Measurements from ENCODE around the gene FOXP2. TPM values are rescaled to one million over a fixed set of nuclear protein-coding genes. Genes with fewer than 3 reads are reported as not detected.

The FOXP2 gene
- total and polyA plus RNA-seq, 2 of the 4 experiments (the other 2 are of a cell fraction) = 0.89 to 1.1 TPM

DNA sequence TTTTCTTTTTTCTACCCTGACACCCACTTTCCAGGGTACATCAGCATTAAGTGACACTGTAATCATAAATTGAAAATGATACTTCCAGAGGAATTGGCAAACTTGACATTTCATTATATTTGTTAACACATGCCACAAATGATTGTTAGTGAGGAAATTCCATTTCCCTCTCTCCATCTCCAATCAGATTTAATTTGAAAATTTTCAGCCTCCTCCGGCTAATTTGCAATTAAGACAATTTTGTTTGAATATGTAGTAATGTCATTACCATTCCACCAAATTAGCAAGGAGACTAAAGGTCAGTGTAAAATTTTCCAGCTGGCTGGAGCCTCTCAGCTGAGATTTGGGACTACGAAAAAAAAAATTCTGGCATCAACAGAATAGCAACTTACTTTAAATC is 242.7 kb downstream of the FOXP2 start:
- Histone ChIP-seq H4K5ac (ENCODE audit: low read depth, low read length) (no peak overlapping the region), H3K4ac (ENCODE audit: low read depth, low read length) (no peak overlapping the region), H3K4me2 (ENCODE audit: low read depth, low read length) (no peak overlapping the region), H2AK5ac (ENCODE audit: low read depth, low read length) (no peak overlapping the region), H2BK120ac (ENCODE audit: low read depth, low read length) (no peak overlapping the region), H2AK9ac (replicated peaks; ENCODE audit: low read depth, low read length, poor library complexity) (no peak overlapping the region), H3K23ac (ENCODE audit: low read depth, low read length) (no peak overlapping the region), H3K9me3 (ENCODE audit: control insufficient read depth, insufficient read depth, low read length) (no peaks in the 10 kb centered on the region), H3K4me3 (ENCODE audit: insufficient read depth, low read depth, low read length) (no peak overlapping the region), H2BK20ac (ENCODE audit: low read depth, low read length) (no peak overlapping the region), H4K20me1 (ENCODE audit: insufficient read depth, low read length) (no peaks in the 10 kb centered on the region), H3K14ac (replicated peaks; ENCODE audit: low read depth, low read length) (no peak overlapping the region), H4K8ac (ENCODE audit: low read depth in 2 of 2, low read length in 2 of 2) (no peak overlapping the region), H3K79me1 (ENCODE audit: low read depth in 1 of 2, low read length in 2 of 2) (no peaks in the 10 kb centered on the region), H3K36me3 (ENCODE audit: control insufficient read depth, insufficient read depth, low read length) (no peaks in the 10 kb centered on the region), H3K27me3 (ENCODE audit: control insufficient read depth, insufficient read depth, low read length) (no peaks in the 10 kb centered on the region), H3K27ac (ENCODE audit: insufficient read depth, low read length) (no peak overlapping the region), H3K9me1 (ENCODE audit: insufficient read depth, low read length) (no peaks in the 10 kb centered on the region), H2AFZ (replicated peaks; ENCODE audit: low read length, poor library complexity) (no peak overlapping the region), H3K9ac (ENCODE audit: low read depth, low read length) (no peak overlapping the region), H4K91ac (ENCODE audit: insufficient read depth, low read depth, low read length) (no peak overlapping the region), H2BK5ac (ENCODE audit: low read depth, low read length, poor library complexity, severe bottlenecking) (no peak overlapping the region), H3K56ac (ENCODE audit: extremely low read depth, insufficient read depth, low read length) (no peak overlapping the region), H3K4me1 (ENCODE audit: control insufficient read depth, insufficient read depth, low read length) (no peaks in the 10 kb centered on the region; the same call in 1 of the 2 replicates), H3K18ac (ENCODE audit: low read depth, low read length) (no peak overlapping the region), H2BK15ac (ENCODE audit: low read depth, low read length) (no peak overlapping the region)
- no peak for TF ChIP-seq BHLHE40 (IDR thresholded peaks at IDR 0.05; ENCODE audit: low read depth, low read length)
- TF ChIP-seq CHD1 (IDR thresholded peaks at IDR 0.05; ENCODE audit: low read depth, low read length) = no peak
- TF ChIP-seq MAZ (IDR thresholded peaks at IDR 0.05; ENCODE audit: borderline replicate concordance, low read depth, low read length) = no peak
- no peak for TF ChIP-seq RCOR1 (IDR thresholded peaks at IDR 0.05; ENCODE audit: insufficient replicate concordance, low read length)
- no peak for TF ChIP-seq CEBPB (IDR thresholded peaks at IDR 0.05; ENCODE audit: low read depth, low read length)
- in situ Hi-C loops (cut with MboI; ENCODE audit: low sequenced_read_pairs) (no loop called here), dilution Hi-C loops (cut with HindIII; ENCODE audit: low sequenced_read_pairs, unreplicated experiment) (no loop called here), intact Hi-C loops (cut with micrococcal nuclease) (no loop called here)
- no TSS peak for BruUV-seq (replicated peaks)
- DNase-seq (no peak), ATAC-seq (ENCODE audit: low read depth) (no peak)
- no CpG with 5 or more reads among the region's 2 CpGs for WGBS, 2 experiments (ENCODE audit: extremely low coverage in 2 of 2, insufficient read length in 1 of 2)
- ChIA-PET POLR2A (ENCODE audit: unreplicated experiment) (no interaction called here), CTCF (interaction anchor here (1.4 kb wide), 1 partner anchor 230 kb away, joined by 4 read pairs; no protein-coding TSS in a partner anchor)

Data from IMR-90 (cell line).